Stimulated activated CD4-positive, alpha-beta T cell treated with anti-CD3 and anti-CD28 coated beads, Interleukin-1b, Interleukin-23, amount 100 ng/mL, for 1 hour (primary cell): Measurements from ENCODE around the gene RASA3.

Experiments used
- DNase-seq, 2 donors: peaks; one replicate each; pipeline ENCODE4 v3.0.0-alpha.2; 2020; ENCODE audit warnings: low read depth in 2 of 2

RASA3 gene

DNA sequence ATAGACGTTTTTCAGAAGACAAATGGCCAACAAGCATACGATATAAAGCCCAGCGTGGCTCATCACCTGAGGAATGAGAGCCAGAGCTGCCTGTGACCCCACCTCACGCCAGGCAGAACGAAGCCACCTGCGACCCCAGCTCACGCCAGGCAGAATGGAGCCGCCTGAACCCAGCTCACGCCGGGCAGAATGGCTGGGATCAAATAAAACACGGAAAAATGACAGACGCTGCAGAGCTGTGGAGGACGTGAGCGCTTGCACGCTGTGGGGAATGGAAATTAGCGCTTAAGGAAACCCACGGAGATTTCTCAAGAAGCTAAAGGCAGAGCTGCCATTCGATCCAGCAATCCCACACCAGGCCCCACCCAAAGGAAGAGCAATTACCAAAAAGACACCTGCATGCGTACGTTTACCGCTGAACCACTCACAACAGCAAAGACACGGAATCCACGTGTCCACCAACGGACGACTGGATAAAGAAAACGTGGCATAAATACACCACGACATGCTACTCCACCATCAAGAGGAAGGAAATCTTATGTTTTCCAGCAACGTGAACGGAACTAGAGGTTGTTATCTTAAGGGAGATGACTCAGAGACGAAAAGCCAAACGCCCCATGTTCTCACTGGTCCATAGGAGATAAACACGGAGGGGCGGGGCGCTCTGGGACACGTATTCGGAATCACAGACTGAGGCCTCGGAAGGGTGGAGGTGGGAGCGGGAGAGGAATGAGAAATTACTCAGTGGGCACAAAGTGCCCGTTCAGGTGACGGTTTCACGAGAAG, 127.8 kb downstream of the RASA3 start:
- no peak for DNase-seq

DNA sequence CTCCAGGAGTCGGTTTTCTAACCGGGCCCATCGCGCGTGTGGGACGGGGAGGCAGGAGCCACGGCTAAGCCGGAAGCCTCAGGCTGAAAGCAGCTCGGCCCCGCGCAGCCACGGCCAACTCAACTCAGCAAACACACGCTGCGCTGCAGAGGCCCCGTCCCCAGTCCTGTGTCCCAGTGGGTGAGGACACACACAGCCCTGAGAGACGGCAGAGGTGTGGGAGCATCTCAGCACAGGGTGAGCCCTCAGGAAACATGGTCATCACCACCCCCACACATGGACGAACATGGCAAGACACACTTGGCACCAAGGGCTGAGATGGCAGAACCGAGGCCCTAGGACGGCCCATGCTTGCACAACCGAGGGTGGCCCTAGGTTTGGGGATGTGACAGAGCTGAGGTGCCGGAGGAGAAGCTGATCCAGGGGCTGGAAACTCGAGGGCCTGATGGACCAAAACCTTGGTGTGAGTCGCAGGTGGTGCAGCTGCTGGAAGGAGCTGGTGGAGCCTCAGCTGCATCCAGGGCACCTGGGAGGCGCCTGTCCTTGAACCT, 129.6 kb downstream of the RASA3 start:
- no peak for DNase-seq

DNA sequence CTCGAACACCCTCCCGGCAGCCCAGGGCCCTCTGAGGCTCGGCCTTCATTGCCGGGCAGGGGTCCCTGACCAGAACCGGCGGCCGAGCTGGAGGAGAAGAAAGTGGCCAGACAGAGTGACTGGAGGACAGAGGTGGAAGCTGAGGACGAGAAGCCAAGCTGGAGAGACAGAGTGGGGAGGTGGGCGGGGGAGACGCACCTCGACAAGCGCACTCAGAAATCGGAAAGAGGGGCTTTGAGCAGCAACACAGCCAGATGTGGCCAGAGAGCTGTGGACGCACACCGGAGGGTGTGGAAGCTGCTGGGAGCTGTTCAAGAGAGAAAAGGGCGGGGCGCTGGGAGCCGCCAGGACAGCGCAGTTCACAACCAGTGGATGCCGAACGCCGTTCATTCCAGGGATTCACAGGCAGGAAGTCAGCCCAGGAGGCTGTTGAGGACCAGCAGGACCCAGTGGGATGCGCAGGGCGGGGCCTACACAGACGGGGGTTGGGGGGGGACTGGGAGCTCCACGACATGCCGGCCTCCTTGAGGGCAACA, 130.3 kb downstream of the RASA3 start:
- no peak for DNase-seq

- DNase-seq, result no peak
These were observed 131.0 kb downstream of the RASA3 start for GRCh38 chr13:114001331-114002008.

GRCh38 chr13:114000151-114001040, 132.0 kb downstream of the RASA3 start:
- no peak for DNase-seq

- no peak for DNase-seq
These were observed 132.9 kb downstream of the RASA3 start for GRCh38 chr13:113999618-113999910.

GRCh38 chr13:113998781-113999617, 133.4 kb downstream of the RASA3 start:
- no peak for DNase-seq

DNA sequence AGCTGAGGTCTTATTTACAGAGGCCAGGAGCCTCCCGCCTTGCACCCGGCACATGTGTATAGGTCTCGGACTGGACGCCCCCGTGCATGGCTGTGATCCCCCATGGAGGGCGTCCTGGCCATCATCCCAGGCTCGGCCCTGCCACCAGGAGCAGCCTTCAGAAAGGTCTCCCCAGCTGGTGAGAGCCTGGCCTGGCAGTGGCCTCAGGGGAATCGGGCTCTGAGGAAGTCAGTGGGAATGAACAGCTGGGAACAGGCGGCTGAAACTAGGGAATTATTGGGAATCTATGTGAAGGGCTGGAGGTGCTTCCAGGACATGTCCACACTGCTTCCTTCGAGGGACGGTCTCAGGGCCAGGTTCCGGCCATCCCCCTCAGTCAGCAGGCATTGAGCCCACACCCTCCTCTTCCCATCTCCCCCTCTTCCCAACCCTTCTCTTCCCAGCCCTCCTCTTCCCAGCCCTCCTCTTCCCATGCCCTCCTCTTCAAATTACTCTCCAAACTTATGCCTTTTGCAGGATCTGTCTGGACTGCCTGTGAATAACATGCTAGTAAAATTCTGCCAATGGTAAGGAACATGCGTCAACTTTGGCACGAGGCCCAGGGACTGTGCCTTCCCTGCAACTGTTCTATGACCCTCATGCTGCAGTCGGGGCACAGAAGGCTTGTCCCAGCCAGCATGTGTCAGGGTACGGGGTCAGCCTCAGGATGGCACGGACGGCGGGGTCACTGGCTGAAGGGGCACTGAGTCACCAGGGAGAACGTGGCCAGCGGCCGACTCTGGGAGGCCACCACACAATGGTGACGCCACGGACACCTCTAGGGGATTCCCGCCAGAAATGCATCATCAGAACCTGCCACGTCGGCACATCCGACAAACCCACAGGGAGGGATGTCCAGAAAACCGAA, 134.3 kb downstream of the RASA3 start:
- DNase-seq, result no peak

- DNase-seq, result no peak
These were observed 135.3 kb downstream of the RASA3 start for GRCh38 chr13:113996912-113997745.

- DNase-seq, result no peak
These were observed 136.1 kb downstream of the RASA3 start for GRCh38 chr13:113996081-113996911.

DNA sequence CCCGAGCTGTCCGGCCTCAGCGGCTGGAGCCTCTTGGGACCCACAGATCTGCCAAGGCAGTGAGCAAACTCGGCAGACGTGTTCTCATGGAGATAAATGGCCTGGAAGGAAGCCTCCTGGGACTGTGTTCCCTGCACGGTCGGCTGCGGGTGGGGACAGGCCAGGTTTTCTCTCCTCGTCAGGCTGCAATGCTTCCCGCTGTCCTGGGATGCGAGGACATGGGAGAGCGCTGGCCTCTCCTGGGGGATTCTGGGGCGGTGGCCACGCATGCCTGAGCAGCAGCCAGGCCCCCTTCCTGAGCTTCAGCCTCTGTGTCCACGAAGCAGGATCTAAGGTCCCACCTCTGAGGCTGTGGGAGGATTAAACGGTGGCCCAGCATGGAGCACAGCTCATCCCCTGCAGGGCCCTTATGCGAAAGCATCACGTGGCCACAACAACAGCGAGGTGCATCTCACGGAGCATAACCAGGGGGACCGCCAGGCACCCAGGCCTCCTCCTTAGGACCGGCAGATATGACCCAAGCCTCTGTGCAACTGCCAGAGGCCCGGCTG, 137.3 kb downstream of the RASA3 start:
- DNase-seq, result no peak

DNA sequence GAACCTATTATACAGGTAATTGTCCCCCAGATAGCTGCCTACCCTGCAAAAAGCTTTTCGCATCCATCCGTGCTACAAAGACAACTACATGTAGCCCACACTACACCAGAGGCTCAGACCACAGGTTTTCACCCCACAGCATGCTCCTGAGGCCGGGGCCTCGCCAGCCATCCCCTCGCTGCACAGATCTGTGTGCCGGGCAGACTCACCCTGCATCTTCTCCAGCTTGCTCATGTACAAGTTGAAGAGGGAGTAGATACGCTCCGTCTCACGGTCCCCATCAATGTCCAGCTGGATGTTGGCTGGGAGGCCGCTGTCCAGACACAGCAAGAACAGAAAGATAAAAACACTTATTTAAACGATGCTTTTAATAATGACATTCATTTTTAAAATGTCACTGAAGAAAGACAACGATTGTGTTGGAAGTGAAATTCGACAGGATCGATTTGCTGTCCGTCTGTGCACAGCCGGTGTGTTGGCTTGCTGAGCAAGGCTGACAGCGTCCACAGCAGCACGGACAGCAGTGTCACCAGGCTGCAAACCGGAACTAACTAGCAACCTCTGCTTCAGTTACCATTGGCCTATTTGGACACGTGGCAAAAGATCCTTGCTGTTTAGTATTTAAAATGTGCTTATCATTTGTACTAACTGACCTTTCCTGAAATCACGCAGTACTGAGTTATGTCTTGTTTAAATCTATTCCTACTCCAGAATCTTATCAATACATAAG, 140.0 kb downstream of the RASA3 start:
- DNase-seq, result no peak

DNA sequence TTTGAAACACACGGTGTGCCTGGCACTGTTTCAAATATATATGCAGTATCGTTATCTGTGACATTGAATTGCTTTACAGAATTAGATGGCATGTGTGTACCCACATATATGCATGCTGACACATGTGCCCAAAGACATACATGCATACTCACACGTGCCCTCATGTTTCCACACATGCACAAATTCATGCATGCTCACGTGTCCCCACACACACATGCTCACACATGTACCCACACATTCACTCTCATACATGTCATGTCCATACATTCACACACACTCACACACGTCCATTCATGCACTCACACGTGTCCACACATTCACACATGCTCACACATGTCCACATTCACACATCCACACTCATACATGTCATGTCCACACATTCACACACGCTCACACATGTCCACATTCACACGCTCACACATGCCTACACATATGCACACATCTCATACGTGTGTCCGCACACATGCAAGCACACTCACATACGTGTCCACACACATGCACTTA, 140.7 kb downstream of the RASA3 start:
- DNase-seq, result no peak

DNA sequence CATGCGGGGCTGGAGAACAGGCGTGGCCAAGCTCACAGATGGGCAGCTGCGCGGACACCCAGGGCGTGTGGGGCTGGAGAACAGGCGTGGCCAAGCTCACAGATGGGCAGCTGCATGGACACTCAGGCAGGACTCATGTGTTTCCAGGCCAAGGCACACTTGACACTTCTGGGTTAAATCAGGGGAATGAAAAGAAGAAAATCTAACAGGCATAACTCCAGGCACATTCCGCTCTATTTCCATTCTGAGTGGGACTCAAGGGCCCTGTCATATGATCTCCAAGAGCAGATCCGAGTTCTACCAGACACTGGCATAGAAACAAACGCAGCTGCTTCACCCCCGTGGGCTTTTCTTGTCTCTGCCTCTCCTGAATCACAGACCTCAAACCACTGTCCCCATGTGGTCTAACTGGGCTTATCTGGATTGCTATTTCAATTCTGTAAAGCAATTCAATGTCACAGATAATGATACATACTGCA, 141.2 kb downstream of the RASA3 start:
- DNase-seq, result no peak

DNA sequence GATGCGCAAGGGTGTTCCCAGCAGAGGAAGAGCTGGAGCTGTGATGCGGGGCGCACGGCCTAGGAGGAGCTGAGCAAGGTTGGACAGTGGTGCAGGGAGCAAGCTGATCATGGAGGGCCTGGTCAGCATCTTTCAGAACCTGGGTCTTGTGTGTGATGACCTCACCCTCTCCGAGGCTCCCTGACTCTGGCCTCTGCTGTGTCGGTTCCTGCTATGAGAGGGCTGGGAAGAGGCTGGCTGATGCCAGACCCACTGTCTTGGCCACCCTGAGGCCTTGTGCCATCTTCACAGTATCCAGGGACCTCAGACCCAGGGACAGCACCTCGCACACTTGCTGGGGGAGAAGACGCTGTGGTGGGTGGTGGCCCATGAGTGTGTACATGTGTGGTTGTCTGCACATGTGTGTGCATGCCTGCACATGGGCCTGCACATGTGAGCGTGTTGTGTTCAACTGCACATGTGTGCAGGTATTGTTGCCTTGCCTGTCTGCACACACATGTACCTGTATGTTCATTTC, 142.0 kb downstream of the RASA3 start:
- no peak for DNase-seq

DNA sequence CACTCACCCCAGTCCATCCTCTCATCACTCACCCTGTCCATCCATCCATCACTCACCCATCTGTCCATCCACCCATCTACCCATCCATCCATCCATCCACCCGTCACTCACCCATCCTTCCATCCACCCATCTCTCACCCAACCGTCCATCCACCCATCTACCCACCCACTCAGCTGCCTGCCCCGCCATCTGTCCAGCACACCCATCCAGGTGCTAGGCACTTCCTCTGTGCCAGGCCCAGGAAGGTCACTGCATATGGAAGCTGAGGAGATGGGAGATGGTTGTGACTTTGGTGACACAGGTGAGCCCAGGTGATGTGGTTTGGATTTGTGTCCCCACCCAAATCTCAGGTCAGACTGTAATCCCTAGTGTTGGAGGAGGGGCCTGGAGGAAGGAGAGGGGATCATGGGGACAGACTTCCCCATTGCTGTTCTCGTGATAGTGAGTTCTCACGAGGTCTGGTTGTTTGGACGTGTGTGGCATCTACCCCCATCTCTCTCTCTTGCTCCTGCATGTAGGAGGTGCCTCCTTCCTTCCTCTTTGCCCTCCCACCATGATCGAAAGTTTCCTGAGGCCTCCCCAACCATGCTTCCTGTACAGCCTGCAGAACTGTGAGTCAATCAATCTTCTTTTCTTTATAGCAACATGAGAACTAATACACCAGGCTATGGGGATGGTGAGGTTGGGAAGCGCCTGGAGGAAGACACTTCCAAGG, 142.7 kb downstream of the RASA3 start:
- no peak for DNase-seq
